ENCODE measurements around the gene ROR1. TPM values are rescaled to one million over a fixed set of nuclear protein-coding genes. Genes with fewer than 3 reads are reported as not detected.

Gene ROR1
- total and polyA plus RNA-seq, 2 donors (not counting 1 experiment from before 2014, with no cell fraction given) = 0.46 to 16.0 TPM

GRCh38 chr1:63931468-63931867 lies 157.7 kb downstream of the ROR1 start:
- H3K4me2 ChIP-seq (replicated peaks; ENCODE audit: low read depth, low read length, poor library complexity, severe bottlenecking) = no peak overlapping the region
- WGBS (ENCODE audit: insufficient coverage) = 100% methylated on average over 2 of the region's 2 CpGs
- H3K9me3 ChIP-seq (ENCODE audit: control extremely low read depth in 1 of 3, control insufficient read depth in 2 of 3, insufficient read depth in 1 of 3, low read length in 2 of 3) = no peaks in the 10 kb centered on the region
- ATAC-seq (ENCODE audit: low read depth) = no peak
- H3K9ac ChIP-seq (ENCODE audit: low read length) = no peak overlapping the region
- H3K36me3 ChIP-seq (replicated peaks in 1 of 2; ENCODE audit: control extremely low read depth in 1 of 2, control insufficient read depth in 1 of 2, extremely low read depth in 1 of 2, insufficient read depth in 2 of 2, low read length in 1 of 2) = no peaks in the 10 kb centered on the region
- Mint-ChIP-seq H3K27me3 (no peaks in the 10 kb centered on the region), H3K9me3 (ENCODE audit: insufficient read depth) (no peaks in the 10 kb centered on the region), H3K4me3 (no peak overlapping the region), H3K27ac (no peak overlapping the region), H3K4me1 (no peaks in the 10 kb centered on the region)
- intact Hi-C loops (cut with micrococcal nuclease) = no loop called here
- CTCF ChIA-PET = interaction anchor here (1.6 kb wide), 1 partner anchor 13 kb away, joined by 3 read pairs; no protein-coding TSS in a partner anchor
- H3K27me3 ChIP-seq (replicated peaks in 1 of 4; ENCODE audit: control extremely low read depth in 1 of 4, control insufficient read depth in 3 of 4, insufficient read depth in 4 of 4, low read length in 3 of 4) = no peaks in the 10 kb centered on the region
- H3K4me1 ChIP-seq (ENCODE audit: control insufficient read depth in 2 of 2, insufficient read depth in 2 of 2, low read length in 2 of 2) = no peaks in the 10 kb centered on the region
- TF ChIP-seq, protein P1, sequence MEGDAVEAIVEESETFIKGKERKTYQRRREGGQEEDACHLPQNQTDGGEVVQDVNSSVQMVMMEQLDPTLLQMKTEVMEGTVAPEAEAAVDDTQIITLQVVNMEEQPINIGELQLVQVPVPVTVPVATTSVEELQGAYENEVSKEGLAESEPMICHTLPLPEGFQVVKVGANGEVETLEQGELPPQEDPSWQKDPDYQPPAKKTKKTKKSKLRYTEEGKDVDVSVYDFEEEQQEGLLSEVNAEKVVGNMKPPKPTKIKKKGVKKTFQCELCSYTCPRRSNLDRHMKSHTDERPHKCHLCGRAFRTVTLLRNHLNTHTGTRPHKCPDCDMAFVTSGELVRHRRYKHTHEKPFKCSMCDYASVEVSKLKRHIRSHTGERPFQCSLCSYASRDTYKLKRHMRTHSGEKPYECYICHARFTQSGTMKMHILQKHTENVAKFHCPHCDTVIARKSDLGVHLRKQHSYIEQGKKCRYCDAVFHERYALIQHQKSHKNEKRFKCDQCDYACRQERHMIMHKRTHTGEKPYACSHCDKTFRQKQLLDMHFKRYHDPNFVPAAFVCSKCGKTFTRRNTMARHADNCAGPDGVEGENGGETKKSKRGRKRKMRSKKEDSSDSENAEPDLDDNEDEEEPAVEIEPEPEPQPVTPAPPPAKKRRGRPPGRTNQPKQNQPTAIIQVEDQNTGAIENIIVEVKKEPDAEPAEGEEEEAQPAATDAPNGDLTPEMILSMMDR (IDR thresholded peaks at IDR 0.05) = no peak
- no peak for TF ChIP-seq EZH2 (IDR thresholded peaks at IDR 0.05; ENCODE audit: borderline replicate concordance, insufficient read depth, low read depth, low read length, poor library complexity, severe bottlenecking)
- no peaks in the 10 kb centered on the region for H3K79me2 ChIP-seq (ENCODE audit: control insufficient read depth, insufficient read depth, low read length)
- no peak overlapping the region for H2AFZ ChIP-seq (ENCODE audit: insufficient read depth, low read depth, low read length, poor library complexity, severe bottlenecking)
- POLR2A ChIA-PET = no interaction called here
- H3K4me3 ChIP-seq (ENCODE audit: control extremely low read depth in 1 of 5, extremely low read depth in 1 of 5, insufficient read depth in 1 of 5, low read depth in 2 of 5, low read length in 4 of 5) = no peak overlapping the region
- H3K27ac ChIP-seq (ENCODE audit: low read length in 2 of 2) = no peak overlapping the region
- no peak for DNase-seq
- H4K20me1 ChIP-seq (ENCODE audit: control insufficient read depth, insufficient read depth, low read length, poor library complexity, severe bottlenecking) = no peaks in the 10 kb centered on the region

DNA sequence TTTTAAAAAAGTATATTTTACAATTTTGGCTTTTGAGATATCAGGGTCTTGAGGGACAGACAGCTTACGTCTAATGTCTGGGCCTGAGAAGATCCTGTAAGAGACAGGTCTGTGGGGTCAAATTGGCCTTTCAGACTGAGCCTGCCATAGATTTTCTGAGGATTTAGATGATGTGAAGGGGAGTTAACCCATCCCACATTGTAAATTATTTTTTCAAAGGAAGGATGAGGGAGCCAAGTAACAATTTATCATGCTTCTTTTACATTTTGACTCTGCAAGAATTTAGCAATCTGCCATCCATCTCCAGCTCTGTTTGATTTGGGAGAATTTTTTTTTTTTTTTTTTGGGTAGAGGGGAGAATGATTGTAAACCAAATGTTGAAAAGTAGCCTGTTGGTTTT lies 160.9 kb downstream of the ROR1 start:
- Histone ChIP-seq H3K27ac (ENCODE audit: low read length in 2 of 2) (no peak overlapping the region), H3K4me1 (ENCODE audit: control insufficient read depth in 2 of 2, insufficient read depth in 2 of 2, low read length in 2 of 2) (peaks cover 0 to 5% of the 10 kb centered on the region in 2 donors), H3K9ac (ENCODE audit: low read length) (no peak overlapping the region), H3K36me3 (replicated peaks in 1 of 2; ENCODE audit: control extremely low read depth in 1 of 2, control insufficient read depth in 1 of 2, extremely low read depth in 1 of 2, insufficient read depth in 2 of 2, low read length in 1 of 2) (no peaks in the 10 kb centered on the region), H3K79me2 (ENCODE audit: control insufficient read depth, insufficient read depth, low read length) (no peaks in the 10 kb centered on the region), H4K20me1 (ENCODE audit: control insufficient read depth, insufficient read depth, low read length, poor library complexity, severe bottlenecking) (no peaks in the 10 kb centered on the region), H3K27me3 (replicated peaks in 1 of 4; ENCODE audit: control extremely low read depth in 1 of 4, control insufficient read depth in 3 of 4, insufficient read depth in 4 of 4, low read length in 3 of 4) (no peaks in the 10 kb centered on the region), H3K4me3 (ENCODE audit: control extremely low read depth in 1 of 5, extremely low read depth in 1 of 5, insufficient read depth in 1 of 5, low read depth in 2 of 5, low read length in 4 of 5) (no peak overlapping the region), H2AFZ (ENCODE audit: insufficient read depth, low read depth, low read length, poor library complexity, severe bottlenecking) (no peak overlapping the region), H3K9me3 (ENCODE audit: control extremely low read depth in 1 of 3, control insufficient read depth in 2 of 3, insufficient read depth in 1 of 3, low read length in 2 of 3) (no peaks in the 10 kb centered on the region), H3K4me2 (replicated peaks; ENCODE audit: low read depth, low read length, poor library complexity, severe bottlenecking) (no peak overlapping the region)
- H3K4me1 Mint-ChIP-seq = peaks cover 5% of the 10 kb centered on the region
- ChIA-PET POLR2A (no interaction called here), CTCF (interaction anchor here (0.6 to 1.6 kb wide), 4 partner anchors 19 to 243 kb away, joined by 3 to 4 read pairs (median 4); no protein-coding TSS in a partner anchor)
- no peak for DNase-seq
- no CpG with 5 or more reads among the region's 1 CpG for WGBS (ENCODE audit: insufficient coverage)
- ATAC-seq (ENCODE audit: low read depth) = no peak
- no peak for TF ChIP-seq EZH2 (IDR thresholded peaks at IDR 0.05; ENCODE audit: borderline replicate concordance, insufficient read depth, low read depth, low read length, poor library complexity, severe bottlenecking)
- TF ChIP-seq, protein P1 (IDR thresholded peaks at IDR 0.05) = no peak
- intact Hi-C loops (cut with micrococcal nuclease) = no loop called here
- H3K27ac Mint-ChIP-seq = no peak overlapping the region
- no peaks in the 10 kb centered on the region for H3K9me3 Mint-ChIP-seq (ENCODE audit: insufficient read depth)
- no peak overlapping the region for H3K4me3 Mint-ChIP-seq
- no peaks in the 10 kb centered on the region for H3K27me3 Mint-ChIP-seq
